HL-60 (cell line): ENCODE measurements around the gene OR4D1.
A peak's percentile ranks its signal among the peaks of the same experiment; 100 is the strongest.

Source experiments
- DNase-seq, 2 experiments: peaks; one replicate each; pipeline ENCODE4 v3.0.0-alpha.2; 2010 to 2020; ENCODE audit warnings: low read depth in 1 of 2, low spot score in 1 of 2
- H3K27ac ChIP-seq: fragments of 250-450 bp; sonication (Bioruptor Pico); replicated peaks from 2 replicates; pipeline ENCODE4 v1.5.1; 2020; ENCODE audit warnings: mild to moderate bottlenecking, moderate library complexity
- H3K27me3 ChIP-seq: fragments of 250-450 bp; sonication (Bioruptor Pico); 2 replicates; pipeline ENCODE4 v1.5.1; 2021; ENCODE audit warnings: mild to moderate bottlenecking, moderate library complexity; ENCODE audit not compliant: insufficient read depth, poor library complexity, severe bottlenecking
- H3K4me3 ChIP-seq: replicated peaks from 2 replicates; pipeline ENCODE4 v1.5.1; 2011; ENCODE audit warnings: mild to moderate bottlenecking, control low read depth, low read length; ENCODE audit not compliant: insufficient read depth
- GABPA ChIP-seq: IDR thresholded peaks from 2 replicates; pipeline ENCODE4 v1.6.1; 2012; ENCODE audit warnings: low read depth
- POLR2AphosphoS5 ChIP-seq: IDR thresholded peaks from 2 replicates; pipeline ENCODE4 v1.6.1; 2012; ENCODE audit warnings: low read depth
- SPI1 ChIP-seq: IDR thresholded peaks from 2 replicates; pipeline ENCODE4 v1.6.1; 2012; ENCODE audit warnings: low read depth, mild to moderate bottlenecking, borderline replicate concordance
- TF ChIP-seq, protein P1 (sequence below): IDR thresholded peaks from one replicate; pipeline ENCODE4 v1.5.1; 2011; ENCODE audit warnings: low read length, control low read depth, inconsistent platforms; ENCODE audit not compliant: insufficient read depth
- TF ChIP-seq, protein P2 (sequence below): IDR thresholded peaks from 2 replicates; pipeline ENCODE4 v1.6.1; 2012; ENCODE audit warnings: low read depth; ENCODE audit not compliant: insufficient replicate concordance

The OR4D1 gene

DNA sequence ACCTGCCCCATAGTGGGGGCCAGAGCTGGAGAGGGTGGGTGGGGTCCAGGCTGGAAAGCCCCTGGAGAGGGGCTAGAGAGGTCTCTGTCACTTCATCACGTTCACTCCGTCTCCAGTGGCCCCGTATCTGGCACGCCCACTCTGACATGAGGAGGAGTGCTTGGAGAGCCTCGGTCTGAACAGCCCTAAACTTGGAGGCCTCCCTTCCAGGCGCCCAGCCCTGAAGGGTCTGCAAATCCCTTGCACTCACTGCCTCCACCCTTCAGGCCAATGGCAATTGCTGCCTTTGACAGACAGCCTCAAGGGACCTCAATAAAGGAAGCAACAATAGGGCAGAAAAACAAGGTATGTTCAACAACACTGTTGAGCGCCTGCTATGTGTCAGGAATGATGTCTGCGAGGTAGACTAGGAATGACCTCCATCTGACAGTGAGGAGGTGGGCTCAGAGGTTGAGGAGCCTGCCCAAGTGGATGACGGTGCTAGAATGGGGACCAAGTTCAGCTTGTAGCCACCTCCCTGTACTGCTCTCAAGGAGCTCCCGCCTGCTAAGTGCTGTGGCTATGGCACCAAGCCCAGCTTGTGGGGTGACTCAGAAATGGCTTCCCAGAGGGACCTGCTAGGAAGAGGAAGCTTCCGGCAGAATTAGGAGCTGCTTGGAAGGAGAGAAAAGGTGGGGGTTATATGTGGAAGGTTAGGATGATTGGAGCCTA is 41.4 kb downstream of the OR4D1 start:
- TF ChIP-seq, protein P1, sequence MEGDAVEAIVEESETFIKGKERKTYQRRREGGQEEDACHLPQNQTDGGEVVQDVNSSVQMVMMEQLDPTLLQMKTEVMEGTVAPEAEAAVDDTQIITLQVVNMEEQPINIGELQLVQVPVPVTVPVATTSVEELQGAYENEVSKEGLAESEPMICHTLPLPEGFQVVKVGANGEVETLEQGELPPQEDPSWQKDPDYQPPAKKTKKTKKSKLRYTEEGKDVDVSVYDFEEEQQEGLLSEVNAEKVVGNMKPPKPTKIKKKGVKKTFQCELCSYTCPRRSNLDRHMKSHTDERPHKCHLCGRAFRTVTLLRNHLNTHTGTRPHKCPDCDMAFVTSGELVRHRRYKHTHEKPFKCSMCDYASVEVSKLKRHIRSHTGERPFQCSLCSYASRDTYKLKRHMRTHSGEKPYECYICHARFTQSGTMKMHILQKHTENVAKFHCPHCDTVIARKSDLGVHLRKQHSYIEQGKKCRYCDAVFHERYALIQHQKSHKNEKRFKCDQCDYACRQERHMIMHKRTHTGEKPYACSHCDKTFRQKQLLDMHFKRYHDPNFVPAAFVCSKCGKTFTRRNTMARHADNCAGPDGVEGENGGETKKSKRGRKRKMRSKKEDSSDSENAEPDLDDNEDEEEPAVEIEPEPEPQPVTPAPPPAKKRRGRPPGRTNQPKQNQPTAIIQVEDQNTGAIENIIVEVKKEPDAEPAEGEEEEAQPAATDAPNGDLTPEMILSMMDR, result no peak
- TF ChIP-seq, protein P2, sequence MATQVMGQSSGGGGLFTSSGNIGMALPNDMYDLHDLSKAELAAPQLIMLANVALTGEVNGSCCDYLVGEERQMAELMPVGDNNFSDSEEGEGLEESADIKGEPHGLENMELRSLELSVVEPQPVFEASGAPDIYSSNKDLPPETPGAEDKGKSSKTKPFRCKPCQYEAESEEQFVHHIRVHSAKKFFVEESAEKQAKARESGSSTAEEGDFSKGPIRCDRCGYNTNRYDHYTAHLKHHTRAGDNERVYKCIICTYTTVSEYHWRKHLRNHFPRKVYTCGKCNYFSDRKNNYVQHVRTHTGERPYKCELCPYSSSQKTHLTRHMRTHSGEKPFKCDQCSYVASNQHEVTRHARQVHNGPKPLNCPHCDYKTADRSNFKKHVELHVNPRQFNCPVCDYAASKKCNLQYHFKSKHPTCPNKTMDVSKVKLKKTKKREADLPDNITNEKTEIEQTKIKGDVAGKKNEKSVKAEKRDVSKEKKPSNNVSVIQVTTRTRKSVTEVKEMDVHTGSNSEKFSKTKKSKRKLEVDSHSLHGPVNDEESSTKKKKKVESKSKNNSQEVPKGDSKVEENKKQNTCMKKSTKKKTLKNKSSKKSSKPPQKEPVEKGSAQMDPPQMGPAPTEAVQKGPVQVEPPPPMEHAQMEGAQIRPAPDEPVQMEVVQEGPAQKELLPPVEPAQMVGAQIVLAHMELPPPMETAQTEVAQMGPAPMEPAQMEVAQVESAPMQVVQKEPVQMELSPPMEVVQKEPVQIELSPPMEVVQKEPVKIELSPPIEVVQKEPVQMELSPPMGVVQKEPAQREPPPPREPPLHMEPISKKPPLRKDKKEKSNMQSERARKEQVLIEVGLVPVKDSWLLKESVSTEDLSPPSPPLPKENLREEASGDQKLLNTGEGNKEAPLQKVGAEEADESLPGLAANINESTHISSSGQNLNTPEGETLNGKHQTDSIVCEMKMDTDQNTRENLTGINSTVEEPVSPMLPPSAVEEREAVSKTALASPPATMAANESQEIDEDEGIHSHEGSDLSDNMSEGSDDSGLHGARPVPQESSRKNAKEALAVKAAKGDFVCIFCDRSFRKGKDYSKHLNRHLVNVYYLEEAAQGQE, result no peak
- no peak for TF ChIP-seq SPI1
- TF ChIP-seq POLR2AphosphoS5, result no peak
- TF ChIP-seq GABPA, result no peak
- peak; percentile 27 to 45 for DNase-seq
- no peaks in the 10 kb centered on the region for H3K27me3 ChIP-seq
- no peak overlapping the region for H3K27ac ChIP-seq
- H3K4me3 ChIP-seq, result no peak overlapping the region

DNA sequence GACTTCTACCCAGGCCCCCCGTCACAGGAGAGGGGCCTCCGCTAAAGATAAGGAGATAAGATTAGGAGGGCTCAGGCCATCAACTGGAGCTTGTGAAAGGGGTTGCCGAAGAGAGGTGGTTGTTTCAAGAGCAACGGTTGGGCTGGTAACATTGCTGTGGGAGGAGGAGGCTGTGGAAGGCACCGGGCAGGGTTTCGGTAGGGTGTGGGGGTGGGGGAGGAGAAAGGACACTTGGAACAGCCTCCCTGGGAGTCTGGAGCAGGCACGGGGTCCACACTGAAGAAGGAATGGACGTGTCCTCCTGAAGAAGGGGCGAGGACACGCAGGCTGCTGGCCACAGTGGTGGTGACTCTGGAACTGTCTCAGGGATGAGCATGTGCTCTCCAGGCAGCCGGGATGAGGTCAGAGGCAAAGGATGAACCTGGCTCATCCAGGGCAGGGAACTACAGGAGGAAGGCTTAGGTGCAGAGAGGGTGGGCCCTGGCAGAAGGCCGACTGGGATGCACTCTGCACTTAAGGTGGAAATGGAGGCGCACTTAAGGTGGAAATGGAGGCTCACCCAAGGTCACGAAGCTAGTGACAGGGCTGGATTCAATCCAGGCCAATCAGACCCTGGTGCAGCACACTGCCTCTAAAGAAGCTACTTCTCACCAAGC is 43.2 kb downstream of the OR4D1 start:
- no peak overlapping the region for H3K4me3 ChIP-seq
- no peak for DNase-seq
- no peak for TF ChIP-seq SPI1
- TF ChIP-seq GABPA, result no peak
- TF ChIP-seq, protein P2, result no peak
- TF ChIP-seq, protein P1, result no peak
- TF ChIP-seq POLR2AphosphoS5, result no peak
- H3K27ac ChIP-seq, result no peak overlapping the region
- no peaks in the 10 kb centered on the region for H3K27me3 ChIP-seq

DNA sequence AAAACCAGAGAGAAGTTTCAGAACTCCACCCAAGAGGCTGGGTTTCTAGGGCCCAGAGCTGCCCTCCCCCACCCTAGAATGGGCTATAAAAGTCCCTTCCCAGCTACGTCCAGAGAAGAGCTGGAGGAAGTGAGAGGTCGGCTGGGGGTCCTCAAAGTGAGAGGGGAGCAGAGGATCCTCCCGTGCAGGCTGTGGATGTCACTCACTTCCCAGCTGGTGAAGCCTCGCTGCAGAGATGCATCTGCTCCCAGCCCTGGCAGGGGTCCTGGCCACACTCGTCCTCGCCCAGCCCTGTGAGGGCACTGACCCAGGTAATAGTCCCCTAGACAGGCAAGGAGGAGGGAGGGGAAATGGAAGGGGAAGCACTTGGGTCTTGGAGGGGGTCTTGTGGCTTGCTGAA is 44.4 kb downstream of the OR4D1 start, which contains the start of gene EPX:
TSS of gene EPX (plus strand) at position 115 of the 400 bp plus-strand sequence. CDS start at position 236, 121 bp downstream.
- no peak for DNase-seq
- no peak within 1 kb of the TSS for H3K27ac ChIP-seq
- no peaks in the 10 kb centered on the region for H3K27me3 ChIP-seq

More for the DNA sequence above, 44.4 kb downstream of the OR4D1 start, which contains the start of gene EPX:
- H3K4me3 ChIP-seq, result no peak within 1 kb of the TSS
- TF ChIP-seq GABPA, result no peak
- TF ChIP-seq, protein P2, result no peak
- TF ChIP-seq SPI1, result no peak
- TF ChIP-seq POLR2AphosphoS5, result no peak
- TF ChIP-seq, protein P1, result no peak
